Measurements from ENCODE around the gene RNF26. TPM values are rescaled to one million over a fixed set of nuclear protein-coding genes. Genes with fewer than 3 reads are reported as not detected.
A peak's percentile ranks its signal among the peaks of the same experiment; 100 is the strongest.

Gene RNF26
- total and polyA plus RNA-seq, 2 of the 13 experiments (the other 11 are each of a cell fraction or from before 2014, with no cell fraction given), result 11.9 to 26.3 TPM

DNA sequence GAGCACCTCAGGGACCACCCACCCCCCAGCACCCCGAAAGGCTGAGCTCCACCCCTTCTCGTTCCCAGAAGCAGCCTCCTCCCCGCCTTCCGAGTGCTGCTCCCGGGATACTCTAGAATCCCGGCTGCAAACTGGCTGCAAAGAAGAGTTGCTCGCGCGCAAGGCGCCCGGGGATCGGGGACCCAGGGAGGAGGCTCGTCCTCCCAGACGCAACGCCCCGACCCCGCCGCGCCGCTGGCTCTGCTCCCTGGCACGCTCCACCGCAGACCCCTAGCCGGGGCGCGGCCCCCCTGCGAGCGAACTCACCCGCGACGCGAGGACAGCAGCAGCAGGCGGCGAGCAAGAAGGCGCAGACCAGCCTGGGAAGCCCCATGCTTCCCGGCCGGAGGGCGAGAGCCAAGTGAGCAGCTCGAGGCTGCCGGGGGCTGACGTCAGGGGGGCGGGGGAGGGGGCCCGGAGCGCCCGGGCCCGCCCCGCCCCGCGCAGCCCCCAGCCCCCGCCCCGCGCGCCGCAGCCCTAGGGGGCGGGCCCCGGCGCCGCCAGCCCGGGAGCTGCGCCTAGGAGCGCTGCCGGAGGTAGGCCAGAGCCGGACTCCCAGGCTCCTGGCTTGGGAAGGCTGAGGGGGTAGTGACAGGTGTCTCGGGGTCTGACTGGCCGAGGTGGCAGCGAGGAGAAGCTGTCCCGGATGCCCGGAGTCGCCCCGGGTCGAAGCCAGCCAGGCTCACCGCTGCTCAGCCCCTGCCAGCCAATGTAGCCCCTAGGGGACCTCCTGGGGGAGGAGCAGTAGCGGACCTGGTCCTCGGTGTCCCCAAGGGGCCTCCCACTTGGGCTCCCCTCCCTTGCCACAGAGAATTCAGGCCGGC is 17.4 kb upstream of the RNF26 start, which contains the start of gene MCAM (continued):
- TF ChIP-seq HOXA5 (CRISPR knock-in tag; IDR thresholded peaks at IDR 0.05) (peak; percentile 47; the same call in 1 of the 2 replicates), ZMYM2 (CRISPR knock-in tag; IDR thresholded peaks at IDR 0.05) (no peak), ZNF788 (CRISPR knock-in tag; IDR thresholded peaks at IDR 0.05; ENCODE audit: borderline replicate concordance) (peak; percentile 57), ZFX (CRISPR knock-in tag; IDR thresholded peaks at IDR 0.05; ENCODE audit: low read depth) (peak; percentile 22; the same call in 1 of the 2 replicates), ZNF891 (CRISPR knock-in tag; IDR thresholded peaks at IDR 0.05) (peak; percentile 27; the same call in 1 of the 2 replicates), ZSCAN31 (CRISPR knock-in tag; IDR thresholded peaks at IDR 0.05; ENCODE audit: low read depth) (0 out of 2 replicates have a peak, but pooled peaks have one; percentile 34), KDM2A (CRISPR knock-in tag; IDR thresholded peaks at IDR 0.05; ENCODE audit: borderline replicate concordance, low read depth) (0 out of 2 replicates have a peak, but pooled peaks have one; percentile 29), AHR (CRISPR knock-in tag; IDR thresholded peaks at IDR 0.05) (0 out of 2 replicates have a peak, but pooled peaks have one; percentile 26), ZC3H4 (CRISPR knock-in tag; IDR thresholded peaks at IDR 0.05; ENCODE audit: borderline replicate concordance) (no peak), SP5 (CRISPR knock-in tag; IDR thresholded peaks at IDR 0.05; ENCODE audit: borderline replicate concordance, low read depth) (0 out of 2 replicates have a peak, but pooled peaks have one; percentile 24), TBX2 (CRISPR knock-in tag; IDR thresholded peaks at IDR 0.05; ENCODE audit: borderline replicate concordance) (peak; percentile 58), KAT7 (CRISPR knock-in tag; IDR thresholded peaks at IDR 0.05; ENCODE audit: borderline replicate concordance) (no peak), ZZZ3 (CRISPR knock-in tag; IDR thresholded peaks at IDR 0.05; ENCODE audit: borderline replicate concordance) (no peak), ZNF850 (CRISPR knock-in tag; conservative IDR thresholded peaks at IDR 0.05) (no peak), POLR2A (IDR thresholded peaks at IDR 0.05; ENCODE audit: insufficient read depth in 1 of 2, low read depth in 2 of 2, low read length in 2 of 2) (peak; percentile 41 to 66; a peak in 3 of 4 replicates), PHF8 (CRISPR knock-in tag; IDR thresholded peaks at IDR 0.05) (peak; percentile 57), ZFY (CRISPR knock-in tag; IDR thresholded peaks at IDR 0.05) (peak; percentile 60), TAF1 (CRISPR knock-in tag; IDR thresholded peaks at IDR 0.05) (peak; percentile 83), FOXJ3 (CRISPR knock-in tag; IDR thresholded peaks at IDR 0.05; ENCODE audit: borderline replicate concordance) (no peak), KLF12 (CRISPR knock-in tag; IDR thresholded peaks at IDR 0.05; ENCODE audit: borderline replicate concordance) (0 out of 2 replicates have a peak, but pooled peaks have one; percentile 28)
- TF ChIP-seq, protein P1, sequence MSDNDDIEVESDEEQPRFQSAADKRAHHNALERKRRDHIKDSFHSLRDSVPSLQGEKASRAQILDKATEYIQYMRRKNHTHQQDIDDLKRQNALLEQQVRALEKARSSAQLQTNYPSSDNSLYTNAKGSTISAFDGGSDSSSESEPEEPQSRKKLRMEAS (IDR thresholded peaks at IDR 0.05), result peak; percentile 53; the same call in 1 of the 2 replicates
- TF ChIP-seq, protein P2, sequence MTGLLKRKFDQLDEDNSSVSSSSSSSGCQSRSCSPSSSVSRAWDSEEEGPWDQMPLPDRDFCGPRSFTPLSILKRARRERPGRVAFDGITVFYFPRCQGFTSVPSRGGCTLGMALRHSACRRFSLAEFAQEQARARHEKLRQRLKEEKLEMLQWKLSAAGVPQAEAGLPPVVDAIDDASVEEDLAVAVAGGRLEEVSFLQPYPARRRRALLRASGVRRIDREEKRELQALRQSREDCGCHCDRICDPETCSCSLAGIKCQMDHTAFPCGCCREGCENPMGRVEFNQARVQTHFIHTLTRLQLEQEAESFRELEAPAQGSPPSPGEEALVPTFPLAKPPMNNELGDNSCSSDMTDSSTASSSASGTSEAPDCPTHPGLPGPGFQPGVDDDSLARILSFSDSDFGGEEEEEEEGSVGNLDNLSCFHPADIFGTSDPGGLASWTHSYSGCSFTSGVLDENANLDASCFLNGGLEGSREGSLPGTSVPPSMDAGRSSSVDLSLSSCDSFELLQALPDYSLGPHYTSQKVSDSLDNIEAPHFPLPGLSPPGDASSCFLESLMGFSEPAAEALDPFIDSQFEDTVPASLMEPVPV (CRISPR knock-in tag; IDR thresholded peaks at IDR 0.05), result no peak
- TF ChIP-seq, protein P3, sequence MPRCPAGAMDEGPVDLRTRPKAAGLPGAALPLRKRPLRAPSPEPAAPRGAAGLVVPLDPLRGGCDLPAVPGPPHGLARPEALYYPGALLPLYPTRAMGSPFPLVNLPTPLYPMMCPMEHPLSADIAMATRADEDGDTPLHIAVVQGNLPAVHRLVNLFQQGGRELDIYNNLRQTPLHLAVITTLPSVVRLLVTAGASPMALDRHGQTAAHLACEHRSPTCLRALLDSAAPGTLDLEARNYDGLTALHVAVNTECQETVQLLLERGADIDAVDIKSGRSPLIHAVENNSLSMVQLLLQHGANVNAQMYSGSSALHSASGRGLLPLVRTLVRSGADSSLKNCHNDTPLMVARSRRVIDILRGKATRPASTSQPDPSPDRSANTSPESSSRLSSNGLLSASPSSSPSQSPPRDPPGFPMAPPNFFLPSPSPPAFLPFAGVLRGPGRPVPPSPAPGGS (CRISPR knock-in tag; IDR thresholded peaks at IDR 0.05), result peak; percentile 83; the same call in 1 of the 2 replicates
- TF ChIP-seq, protein P4, sequence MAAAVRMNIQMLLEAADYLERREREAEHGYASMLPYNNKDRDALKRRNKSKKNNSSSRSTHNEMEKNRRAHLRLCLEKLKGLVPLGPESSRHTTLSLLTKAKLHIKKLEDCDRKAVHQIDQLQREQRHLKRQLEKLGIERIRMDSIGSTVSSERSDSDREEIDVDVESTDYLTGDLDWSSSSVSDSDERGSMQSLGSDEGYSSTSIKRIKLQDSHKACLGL (CRISPR knock-in tag; IDR thresholded peaks at IDR 0.05), result 0 out of 2 replicates have a peak, but pooled peaks have one; percentile 46
- TF ChIP-seq, protein P5, sequence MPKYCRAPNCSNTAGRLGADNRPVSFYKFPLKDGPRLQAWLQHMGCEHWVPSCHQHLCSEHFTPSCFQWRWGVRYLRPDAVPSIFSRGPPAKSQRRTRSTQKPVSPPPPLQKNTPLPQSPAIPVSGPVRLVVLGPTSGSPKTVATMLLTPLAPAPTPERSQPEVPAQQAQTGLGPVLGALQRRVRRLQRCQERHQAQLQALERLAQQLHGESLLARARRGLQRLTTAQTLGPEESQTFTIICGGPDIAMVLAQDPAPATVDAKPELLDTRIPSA (CRISPR knock-in tag; IDR thresholded peaks at IDR 0.05; ENCODE audit: borderline replicate concordance), result no peak
